IMR-90 (cell line): Measurements from ENCODE around the gene JPH4. TPM values are rescaled to one million over a fixed set of nuclear protein-coding genes. Genes with fewer than 3 reads are reported as not detected.

Source experiments
- ATAC-seq: fragments of 200-7000 bp; cut with Tn5 transposase; 2 replicates; pipeline ENCODE4 v1.9.1; 2020; ENCODE audit warnings: low read depth, mild to moderate bottlenecking, moderate library complexity
- BruUV-seq: library from RNA; stranded (reverse); fragments of 400-500 nt; replicated peaks from 2 replicates; lab custom pipeline; 2021; lab: Mats Ljungman, UMichigan
- CTCF ChIA-PET: fragments of 300-600 bp; formaldehyde crosslinking; extraction: SDS; loops from one replicate; lab custom pipeline; 2021; ENCODE audit warnings: antibody characterized with exemption; lab: Yijun Ruan, JAX
- POLR2A ChIA-PET: fragments of 300-600 bp; sonication (Branson Sonifier 250); formaldehyde crosslinking; loops from one replicate; lab custom pipeline; 2022; ENCODE audit warnings: antibody characterized with exemption; ENCODE audit not compliant: unreplicated experiment; lab: Charles Lee
- DNase-seq: peaks from one replicate; pipeline ENCODE4 v3.0.0; 2013
- H2AFZ ChIP-seq: replicated peaks from 2 replicates; pipeline ENCODE3; 2013; ENCODE audit warnings: low read length, mild to moderate bottlenecking; ENCODE audit not compliant: poor library complexity
- H2AK5ac ChIP-seq: 2 replicates; pipeline ENCODE4 v1.6.1; 2013; ENCODE audit warnings: low read depth, low read length, inconsistent platforms
- H2AK9ac ChIP-seq: replicated peaks from 2 replicates; pipeline ENCODE3; 2013; ENCODE audit warnings: mild to moderate bottlenecking, low read depth, low read length, moderate library complexity; ENCODE audit not compliant: poor library complexity
- H2BK120ac ChIP-seq: 2 replicates; pipeline ENCODE4 v1.6.1; 2013; ENCODE audit warnings: low read depth, low read length, inconsistent platforms
- H2BK15ac ChIP-seq: 3 replicates; pipeline ENCODE4 v1.6.1; 2013; ENCODE audit warnings: low read depth, low read length, inconsistent platforms
- H2BK20ac ChIP-seq: 2 replicates; pipeline ENCODE4 v1.6.1; 2013; ENCODE audit warnings: low read depth, mild to moderate bottlenecking, inconsistent platforms, low read length, moderate library complexity
- H2BK5ac ChIP-seq: 2 replicates; pipeline ENCODE4 v1.6.1; 2013; ENCODE audit warnings: mild to moderate bottlenecking, low read depth, low read length, inconsistent platforms; ENCODE audit not compliant: poor library complexity, severe bottlenecking
- H3K14ac ChIP-seq: replicated peaks from 2 replicates; pipeline ENCODE4 v1.6.1; 2013; ENCODE audit warnings: low read depth, low read length, inconsistent platforms
- H3K18ac ChIP-seq: 2 replicates; pipeline ENCODE4 v1.6.1; 2013; ENCODE audit warnings: low read depth, low read length, control low read depth
- H3K23ac ChIP-seq: 2 replicates; pipeline ENCODE4 v1.6.1; 2013; ENCODE audit warnings: low read depth, low read length, inconsistent platforms
- H3K27ac ChIP-seq: 2 replicates; pipeline ENCODE4 v1.5.1; 2013; ENCODE audit warnings: mild to moderate bottlenecking, control low read depth, low read length; ENCODE audit not compliant: insufficient read depth
- H3K27me3 ChIP-seq: 2 replicates; pipeline ENCODE4 v1.6.1; 2013; ENCODE audit warnings: low read length; ENCODE audit not compliant: control insufficient read depth, insufficient read depth
- H3K36me3 ChIP-seq: 2 replicates; pipeline ENCODE4 v1.6.1; 2013; ENCODE audit warnings: low read length, mixed read lengths; ENCODE audit not compliant: control insufficient read depth, insufficient read depth
- H3K4ac ChIP-seq: 2 replicates; pipeline ENCODE4 v1.6.1; 2013; ENCODE audit warnings: low read depth, low read length, inconsistent platforms
- H3K4me1 ChIP-seq: 2 replicates; pipeline ENCODE4 v1.6.1; 2013; ENCODE audit warnings: low read length, mixed read lengths; ENCODE audit not compliant: control insufficient read depth, insufficient read depth
- H3K4me2 ChIP-seq: 2 replicates; pipeline ENCODE4 v1.6.1; 2013; ENCODE audit warnings: low read depth, mild to moderate bottlenecking, control low read depth, low read length, moderate library complexity
- H3K4me3 ChIP-seq: 2 replicates; pipeline ENCODE4 v1.5.1; 2013; ENCODE audit warnings: low read depth, mild to moderate bottlenecking, control low read depth, low read length, moderate library complexity; ENCODE audit not compliant: insufficient read depth
- H3K56ac ChIP-seq: 2 replicates; pipeline ENCODE4 v1.6.1; 2013; ENCODE audit warnings: low read length, inconsistent platforms; ENCODE audit not compliant: insufficient read depth; ENCODE audit errors: extremely low read depth
- H3K79me1 ChIP-seq, 2 experiments: 2 replicates each; pipeline ENCODE4 v1.6.1; 2013; ENCODE audit warnings: low read length in 2 of 2, inconsistent platforms in 1 of 2, low read depth in 1 of 2
- H3K9ac ChIP-seq: 2 replicates; pipeline ENCODE4 v1.6.1; 2013; ENCODE audit warnings: low read depth, low read length, control low read depth
- H3K9me1 ChIP-seq: 2 replicates; pipeline ENCODE4 v1.6.1; 2013; ENCODE audit warnings: low read length, inconsistent platforms; ENCODE audit not compliant: insufficient read depth
- H3K9me3 ChIP-seq: 2 replicates; pipeline ENCODE4 v1.6.1; 2013; ENCODE audit warnings: low read length; ENCODE audit not compliant: control insufficient read depth, insufficient read depth
- H4K20me1 ChIP-seq: 2 replicates; pipeline ENCODE4 v1.6.1; 2013; ENCODE audit warnings: low read length, inconsistent platforms; ENCODE audit not compliant: insufficient read depth
- H4K5ac ChIP-seq: 2 replicates; pipeline ENCODE4 v1.6.1; 2013; ENCODE audit warnings: mild to moderate bottlenecking, low read depth, low read length, control low read depth
- H4K8ac ChIP-seq, 2 experiments: 2 replicates each; pipeline ENCODE4 v1.6.1; 2013; ENCODE audit warnings: low read depth in 2 of 2, low read length in 2 of 2, control low read depth in 1 of 2, inconsistent platforms in 1 of 2
- H4K91ac ChIP-seq: 2 replicates; pipeline ENCODE4 v1.6.1; 2013; ENCODE audit warnings: low read depth, low read length, inconsistent platforms; ENCODE audit not compliant: insufficient read depth
- CEBPB ChIP-seq: IDR thresholded peaks from 2 replicates; pipeline ENCODE4 v1.6.1; 2012; ENCODE audit warnings: low read depth, low read length, improper control_type of control experiment
- CHD1 ChIP-seq: IDR thresholded peaks from 2 replicates; pipeline ENCODE4 v1.6.1; 2012; ENCODE audit warnings: low read depth, low read length, improper control_type of control experiment
- FOS ChIP-seq: fragments of 150-350 bp; IDR thresholded peaks from 2 replicates; pipeline ENCODE4 v1.6.1; 2016; ENCODE audit warnings: low read depth, low read length
- MAFK ChIP-seq: IDR thresholded peaks from 2 replicates; pipeline ENCODE4 v1.6.1; 2012; ENCODE audit warnings: low read depth, low read length, improper control_type of control experiment
- MXI1 ChIP-seq: IDR thresholded peaks from 2 replicates; pipeline ENCODE4 v1.6.1; 2012; ENCODE audit warnings: low read depth, mild to moderate bottlenecking, low read length, moderate library complexity, borderline replicate concordance
- NFE2L2 ChIP-seq: fragments of 150-350 bp; IDR thresholded peaks from 2 replicates; pipeline ENCODE4 v1.6.1; 2016; ENCODE audit warnings: low read depth, mild to moderate bottlenecking, low read length
- POLR2A ChIP-seq: IDR thresholded peaks from 2 replicates; pipeline ENCODE4 v1.6.1; 2012; ENCODE audit warnings: mild to moderate bottlenecking, low read depth, low read length
- RAD21 ChIP-seq: IDR thresholded peaks from 2 replicates; pipeline ENCODE4 v1.6.1; 2012; ENCODE audit warnings: low read length, improper control_type of control experiment
- RFX5 ChIP-seq: IDR thresholded peaks from 2 replicates; pipeline ENCODE4 v1.8.0; 2012; ENCODE audit warnings: low read depth, mild to moderate bottlenecking, low read length, moderate library complexity
- SMC3 ChIP-seq: fragments of 150-350 bp; IDR thresholded peaks from 2 replicates; pipeline ENCODE4 v1.6.1; 2016; ENCODE audit warnings: low read depth, mild to moderate bottlenecking, antibody characterized with exemption, low read length, moderate library complexity
- WGBS, 2 experiments: methylation state at CpG; one replicate each; pipeline versions ENCODE4 v1.1.5 to v1.1.7; 2013; ENCODE audit warnings: missing lambda C conversion rate in 2 of 2; ENCODE audit not compliant: insufficient read length in 1 of 2; ENCODE audit errors: extremely low coverage in 2 of 2; 5-methylcytosine and 5-hydroxymethylcytosine counted together
- dilution Hi-C: fragments of 300-500 bp; cut with HindIII; formaldehyde crosslinking; loops from one replicate; pipeline ENCODE4 v1.14.3; 2018; ENCODE audit warnings: low sequenced_read_pairs; ENCODE audit not compliant: unreplicated experiment
- in situ Hi-C: fragments of 300-500 bp; cut with MboI; formaldehyde crosslinking; loops from 3 replicates; pipeline ENCODE4 v1.14.3; 2019; ENCODE audit warnings: low sequenced_read_pairs, inconsistent platforms, mixed read lengths
- intact Hi-C: fragments of 100-400 bp; cut with micrococcal nuclease; formaldehyde crosslinking; loops from 2 replicates; pipeline ENCODE4 v1.10.0; 2022
- polyA plus RNA-seq, 3 experiments: library from polyadenylated mRNA; depleted of rRNA; stranded (reverse); fragments of >200 nt; gene quantifications; 2 replicates each; pipeline ENCODE4 v1.2.3, GENCODE V29; 2012; ENCODE audit warnings: low replicate concordance in 1 of 3
- total RNA-seq: library from RNA; depleted of rRNA; stranded (reverse); fragments of >200 nt; gene quantifications from 2 replicates; pipeline ENCODE4 v1.2.3, GENCODE V29; 2012
- TF ChIP-seq, protein P1 (sequence below): fragments of 150-350 bp; IDR thresholded peaks from 2 replicates; pipeline ENCODE4 v1.6.1; 2016; ENCODE audit warnings: low read depth, mild to moderate bottlenecking, low read length, moderate library complexity, borderline replicate concordance
- TF ChIP-seq, protein P2 (sequence below): conservative IDR thresholded peaks from 2 replicates; pipeline ENCODE4 v1.5.1; 2012; ENCODE audit warnings: mild to moderate bottlenecking, low read depth, low read length, improper control_type of control experiment

JPH4 gene
- total and polyA plus RNA-seq, 2 of the 4 experiments (the other 2 are of a cell fraction): not detected

DNA sequence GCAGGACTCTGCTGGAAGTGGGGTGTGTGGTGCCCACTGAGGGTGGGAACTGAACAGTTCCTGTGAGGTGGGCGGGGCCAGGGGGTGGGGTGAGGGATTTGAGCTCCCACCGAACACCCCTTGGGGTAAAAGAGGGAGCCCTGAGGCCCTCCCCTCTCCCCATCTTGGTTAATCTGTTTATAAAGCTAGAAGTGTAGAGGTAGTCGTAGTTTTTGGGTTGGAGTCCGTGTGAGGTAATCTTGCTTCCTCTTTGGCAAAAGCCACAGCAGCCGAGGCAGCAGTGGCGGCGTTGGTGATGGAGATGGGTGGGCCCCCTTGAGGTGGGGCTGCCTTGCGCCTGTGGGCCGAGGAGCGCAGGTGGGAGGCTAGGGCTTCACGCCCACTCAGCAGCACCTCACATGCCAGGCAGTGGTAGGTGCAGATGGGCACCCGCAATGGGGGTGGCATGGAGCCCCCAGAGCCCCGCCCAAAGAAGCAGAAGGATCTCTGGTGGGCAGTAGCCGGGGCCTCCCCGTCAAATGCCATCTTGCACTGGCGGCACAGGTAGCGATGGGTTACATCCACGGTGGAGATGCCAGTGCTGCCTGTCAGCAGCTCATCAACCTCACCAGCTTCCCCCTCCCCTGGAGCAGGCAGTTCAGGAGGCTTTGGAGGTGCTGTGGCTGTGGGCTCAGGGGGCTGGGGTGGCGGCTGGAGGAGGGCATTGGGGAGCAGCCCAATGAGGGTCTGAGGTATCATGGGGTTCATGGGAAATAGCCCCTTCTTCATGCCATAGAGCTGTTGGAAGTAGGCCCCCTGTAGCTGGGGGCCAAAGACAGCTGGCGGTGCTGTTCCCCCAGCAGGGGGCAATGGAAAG, 56.6 kb downstream of the JPH4 start (continued):
- no peak for TF ChIP-seq CHD1

DNA sequence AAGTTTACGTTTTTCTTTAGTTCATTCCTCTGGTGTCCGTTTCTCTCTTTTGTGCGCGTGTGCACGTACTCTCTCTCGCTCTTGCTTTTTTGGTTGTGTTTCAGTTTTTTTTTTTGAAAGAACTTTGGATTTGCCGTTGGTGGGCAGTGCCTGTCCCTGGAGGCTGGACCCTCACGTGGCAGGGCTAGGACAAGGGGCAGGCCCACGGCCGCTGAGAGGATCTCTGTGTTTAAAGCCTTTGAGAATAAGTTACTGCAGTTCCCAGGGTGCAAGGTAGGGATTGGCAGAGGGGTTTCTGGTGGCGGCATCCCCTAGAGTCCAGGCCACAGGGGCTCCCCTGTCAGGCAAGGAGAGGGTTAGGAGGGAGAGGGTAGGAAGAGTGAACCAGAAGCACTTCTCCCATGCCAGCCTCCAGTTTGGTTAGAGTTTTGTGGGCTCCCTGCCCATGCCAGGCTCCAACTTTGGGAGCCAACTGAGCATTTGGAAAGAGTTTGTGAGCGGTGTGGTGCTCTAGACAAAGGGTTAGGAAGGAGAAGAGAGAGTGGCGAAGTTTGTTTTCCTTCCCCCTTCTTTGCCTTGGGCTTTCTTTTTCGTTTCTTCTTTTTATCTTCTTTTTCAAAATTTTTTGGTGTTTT, 57.6 kb downstream of the JPH4 start:
- no peak for DNase-seq
- no peak overlapping the region for H3K14ac ChIP-seq
- H2BK5ac ChIP-seq: no peak overlapping the region
- no peak overlapping the region for H3K9ac ChIP-seq
- no peak overlapping the region for H3K4ac ChIP-seq
- H3K56ac ChIP-seq: no peak overlapping the region
- H2BK15ac ChIP-seq: no peak overlapping the region
- no peak overlapping the region for H2AK5ac ChIP-seq
- H3K4me1 ChIP-seq: no peaks in the 10 kb centered on the region
- H3K18ac ChIP-seq: no peak overlapping the region
- no peaks in the 10 kb centered on the region for H4K20me1 ChIP-seq
- in situ Hi-C loops: no loop called here
- H3K23ac ChIP-seq: no peak overlapping the region
- no peak overlapping the region for H2BK120ac ChIP-seq
- H4K8ac ChIP-seq: no peak overlapping the region
- ATAC-seq: no peak
- H4K91ac ChIP-seq: no peak overlapping the region
- WGBS, 2 experiments: 75% methylated on average over 2 of the region's 14 CpGs; no CpG with 5 or more reads in 1 of the 2 experiments
- H3K4me2 ChIP-seq: no peak overlapping the region
- H2BK20ac ChIP-seq: no peak overlapping the region
- H2AFZ ChIP-seq: no peak overlapping the region
- H3K36me3 ChIP-seq: no peaks in the 10 kb centered on the region
- TF ChIP-seq RFX5 (no peak), CEBPB (no peak), MAFK (no peak), FOS (no peak), NFE2L2 (no peak), MXI1 (no peak), CHD1 (no peak), RAD21 (no peak), POLR2A (no peak), SMC3 (no peak)
- TF ChIP-seq, protein P1, sequence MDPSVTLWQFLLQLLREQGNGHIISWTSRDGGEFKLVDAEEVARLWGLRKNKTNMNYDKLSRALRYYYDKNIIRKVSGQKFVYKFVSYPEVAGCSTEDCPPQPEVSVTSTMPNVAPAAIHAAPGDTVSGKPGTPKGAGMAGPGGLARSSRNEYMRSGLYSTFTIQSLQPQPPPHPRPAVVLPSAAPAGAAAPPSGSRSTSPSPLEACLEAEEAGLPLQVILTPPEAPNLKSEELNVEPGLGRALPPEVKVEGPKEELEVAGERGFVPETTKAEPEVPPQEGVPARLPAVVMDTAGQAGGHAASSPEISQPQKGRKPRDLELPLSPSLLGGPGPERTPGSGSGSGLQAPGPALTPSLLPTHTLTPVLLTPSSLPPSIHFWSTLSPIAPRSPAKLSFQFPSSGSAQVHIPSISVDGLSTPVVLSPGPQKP: no peak
- TF ChIP-seq, protein P2, sequence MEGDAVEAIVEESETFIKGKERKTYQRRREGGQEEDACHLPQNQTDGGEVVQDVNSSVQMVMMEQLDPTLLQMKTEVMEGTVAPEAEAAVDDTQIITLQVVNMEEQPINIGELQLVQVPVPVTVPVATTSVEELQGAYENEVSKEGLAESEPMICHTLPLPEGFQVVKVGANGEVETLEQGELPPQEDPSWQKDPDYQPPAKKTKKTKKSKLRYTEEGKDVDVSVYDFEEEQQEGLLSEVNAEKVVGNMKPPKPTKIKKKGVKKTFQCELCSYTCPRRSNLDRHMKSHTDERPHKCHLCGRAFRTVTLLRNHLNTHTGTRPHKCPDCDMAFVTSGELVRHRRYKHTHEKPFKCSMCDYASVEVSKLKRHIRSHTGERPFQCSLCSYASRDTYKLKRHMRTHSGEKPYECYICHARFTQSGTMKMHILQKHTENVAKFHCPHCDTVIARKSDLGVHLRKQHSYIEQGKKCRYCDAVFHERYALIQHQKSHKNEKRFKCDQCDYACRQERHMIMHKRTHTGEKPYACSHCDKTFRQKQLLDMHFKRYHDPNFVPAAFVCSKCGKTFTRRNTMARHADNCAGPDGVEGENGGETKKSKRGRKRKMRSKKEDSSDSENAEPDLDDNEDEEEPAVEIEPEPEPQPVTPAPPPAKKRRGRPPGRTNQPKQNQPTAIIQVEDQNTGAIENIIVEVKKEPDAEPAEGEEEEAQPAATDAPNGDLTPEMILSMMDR: no peak
- BruUV-seq: TSS peak; percentile 53
- intact Hi-C loops: no loop called here
- H3K9me3 ChIP-seq: no peaks in the 10 kb centered on the region
- H2AK9ac ChIP-seq: no peak overlapping the region
- no peaks in the 10 kb centered on the region; the same call in 1 of the 2 replicates for H3K27me3 ChIP-seq
- no peak overlapping the region for H3K27ac ChIP-seq
- no peak overlapping the region for H4K5ac ChIP-seq
- dilution Hi-C loops: no loop called here
- H3K79me1 ChIP-seq: no peaks in the 10 kb centered on the region
- ChIA-PET POLR2A (no interaction called here), CTCF (no interaction called here)
- no peak overlapping the region for H3K4me3 ChIP-seq
- H3K9me1 ChIP-seq: no peaks in the 10 kb centered on the region
